IMR-90 (cell line): ENCODE results near the gene GLRX3. TPM values are rescaled to one million over a fixed set of nuclear protein-coding genes. Genes with fewer than 3 reads are reported as not detected.

ENCODE experiments used
- ATAC-seq: fragments of 200-7000 bp; cut with Tn5 transposase; 2 replicates; pipeline ENCODE4 v1.9.1; 2020; ENCODE audit warnings: low read depth, mild to moderate bottlenecking, moderate library complexity
- BruUV-seq: library from RNA; stranded (reverse); fragments of 400-500 nt; replicated peaks from 2 replicates; lab custom pipeline; 2021; lab: Mats Ljungman, UMichigan
- CTCF ChIA-PET: fragments of 300-600 bp; formaldehyde crosslinking; extraction: SDS; loops from one replicate; lab custom pipeline; 2021; ENCODE audit warnings: antibody characterized with exemption; lab: Yijun Ruan, JAX
- POLR2A ChIA-PET: fragments of 300-600 bp; sonication (Branson Sonifier 250); formaldehyde crosslinking; loops from one replicate; lab custom pipeline; 2022; ENCODE audit warnings: antibody characterized with exemption; ENCODE audit not compliant: unreplicated experiment; lab: Charles Lee
- DNase-seq: peaks from one replicate; pipeline ENCODE4 v3.0.0; 2013
- H2AFZ ChIP-seq: replicated peaks from 2 replicates; pipeline ENCODE3; 2013; ENCODE audit warnings: low read length, mild to moderate bottlenecking; ENCODE audit not compliant: poor library complexity
- H2AK5ac ChIP-seq: 2 replicates; pipeline ENCODE4 v1.6.1; 2013; ENCODE audit warnings: low read depth, low read length, inconsistent platforms
- H2AK9ac ChIP-seq: replicated peaks from 2 replicates; pipeline ENCODE3; 2013; ENCODE audit warnings: mild to moderate bottlenecking, low read depth, low read length, moderate library complexity; ENCODE audit not compliant: poor library complexity
- H2BK120ac ChIP-seq: 2 replicates; pipeline ENCODE4 v1.6.1; 2013; ENCODE audit warnings: low read depth, low read length, inconsistent platforms
- H2BK15ac ChIP-seq: 3 replicates; pipeline ENCODE4 v1.6.1; 2013; ENCODE audit warnings: low read depth, low read length, inconsistent platforms
- H2BK20ac ChIP-seq: 2 replicates; pipeline ENCODE4 v1.6.1; 2013; ENCODE audit warnings: low read depth, mild to moderate bottlenecking, inconsistent platforms, low read length, moderate library complexity
- H2BK5ac ChIP-seq: 2 replicates; pipeline ENCODE4 v1.6.1; 2013; ENCODE audit warnings: mild to moderate bottlenecking, low read depth, low read length, inconsistent platforms; ENCODE audit not compliant: poor library complexity, severe bottlenecking
- H3K14ac ChIP-seq: replicated peaks from 2 replicates; pipeline ENCODE4 v1.6.1; 2013; ENCODE audit warnings: low read depth, low read length, inconsistent platforms
- H3K18ac ChIP-seq: 2 replicates; pipeline ENCODE4 v1.6.1; 2013; ENCODE audit warnings: low read depth, low read length, control low read depth
- H3K23ac ChIP-seq: 2 replicates; pipeline ENCODE4 v1.6.1; 2013; ENCODE audit warnings: low read depth, low read length, inconsistent platforms
- H3K27ac ChIP-seq: 2 replicates; pipeline ENCODE4 v1.5.1; 2013; ENCODE audit warnings: mild to moderate bottlenecking, control low read depth, low read length; ENCODE audit not compliant: insufficient read depth
- H3K27me3 ChIP-seq: 2 replicates; pipeline ENCODE4 v1.6.1; 2013; ENCODE audit warnings: low read length; ENCODE audit not compliant: control insufficient read depth, insufficient read depth
- H3K36me3 ChIP-seq: 2 replicates; pipeline ENCODE4 v1.6.1; 2013; ENCODE audit warnings: low read length, mixed read lengths; ENCODE audit not compliant: control insufficient read depth, insufficient read depth
- H3K4ac ChIP-seq: 2 replicates; pipeline ENCODE4 v1.6.1; 2013; ENCODE audit warnings: low read depth, low read length, inconsistent platforms
- H3K4me1 ChIP-seq: 2 replicates; pipeline ENCODE4 v1.6.1; 2013; ENCODE audit warnings: low read length, mixed read lengths; ENCODE audit not compliant: control insufficient read depth, insufficient read depth
- H3K4me2 ChIP-seq: 2 replicates; pipeline ENCODE4 v1.6.1; 2013; ENCODE audit warnings: low read depth, mild to moderate bottlenecking, control low read depth, low read length, moderate library complexity
- H3K4me3 ChIP-seq: 2 replicates; pipeline ENCODE4 v1.5.1; 2013; ENCODE audit warnings: low read depth, mild to moderate bottlenecking, control low read depth, low read length, moderate library complexity; ENCODE audit not compliant: insufficient read depth
- H3K56ac ChIP-seq: 2 replicates; pipeline ENCODE4 v1.6.1; 2013; ENCODE audit warnings: low read length, inconsistent platforms; ENCODE audit not compliant: insufficient read depth; ENCODE audit errors: extremely low read depth
- H3K79me1 ChIP-seq, 2 experiments: 2 replicates each; pipeline ENCODE4 v1.6.1; 2013; ENCODE audit warnings: low read length in 2 of 2, inconsistent platforms in 1 of 2, low read depth in 1 of 2
- H3K9ac ChIP-seq: 2 replicates; pipeline ENCODE4 v1.6.1; 2013; ENCODE audit warnings: low read depth, low read length, control low read depth
- H3K9me1 ChIP-seq: 2 replicates; pipeline ENCODE4 v1.6.1; 2013; ENCODE audit warnings: low read length, inconsistent platforms; ENCODE audit not compliant: insufficient read depth
- H3K9me3 ChIP-seq: 2 replicates; pipeline ENCODE4 v1.6.1; 2013; ENCODE audit warnings: low read length; ENCODE audit not compliant: control insufficient read depth, insufficient read depth
- H4K20me1 ChIP-seq: 2 replicates; pipeline ENCODE4 v1.6.1; 2013; ENCODE audit warnings: low read length, inconsistent platforms; ENCODE audit not compliant: insufficient read depth
- H4K5ac ChIP-seq: 2 replicates; pipeline ENCODE4 v1.6.1; 2013; ENCODE audit warnings: mild to moderate bottlenecking, low read depth, low read length, control low read depth
- H4K8ac ChIP-seq, 2 experiments: 2 replicates each; pipeline ENCODE4 v1.6.1; 2013; ENCODE audit warnings: low read depth in 2 of 2, low read length in 2 of 2, control low read depth in 1 of 2, inconsistent platforms in 1 of 2
- H4K91ac ChIP-seq: 2 replicates; pipeline ENCODE4 v1.6.1; 2013; ENCODE audit warnings: low read depth, low read length, inconsistent platforms; ENCODE audit not compliant: insufficient read depth
- BHLHE40 ChIP-seq: fragments of 150-350 bp; IDR thresholded peaks from 2 replicates; pipeline ENCODE4 v1.6.1; 2016; ENCODE audit warnings: mild to moderate bottlenecking, low read depth, low read length
- CEBPB ChIP-seq: IDR thresholded peaks from 2 replicates; pipeline ENCODE4 v1.6.1; 2012; ENCODE audit warnings: low read depth, low read length, improper control_type of control experiment
- CHD1 ChIP-seq: IDR thresholded peaks from 2 replicates; pipeline ENCODE4 v1.6.1; 2012; ENCODE audit warnings: low read depth, low read length, improper control_type of control experiment
- ELK1 ChIP-seq: fragments of 150-350 bp; IDR thresholded peaks from 2 replicates; pipeline ENCODE4 v1.6.1; 2016; ENCODE audit warnings: low read depth, mild to moderate bottlenecking, low read length, moderate library complexity, borderline replicate concordance
- MAFK ChIP-seq: IDR thresholded peaks from 2 replicates; pipeline ENCODE4 v1.6.1; 2012; ENCODE audit warnings: low read depth, low read length, improper control_type of control experiment
- MAZ ChIP-seq: IDR thresholded peaks from 2 replicates; pipeline ENCODE4 v1.6.1; 2012; ENCODE audit warnings: low read depth, mild to moderate bottlenecking, low read length, improper control_type of control experiment, moderate library complexity, borderline replicate concordance
- MXI1 ChIP-seq: IDR thresholded peaks from 2 replicates; pipeline ENCODE4 v1.6.1; 2012; ENCODE audit warnings: low read depth, mild to moderate bottlenecking, low read length, moderate library complexity, borderline replicate concordance
- NFE2L2 ChIP-seq: fragments of 150-350 bp; IDR thresholded peaks from 2 replicates; pipeline ENCODE4 v1.6.1; 2016; ENCODE audit warnings: low read depth, mild to moderate bottlenecking, low read length
- RAD21 ChIP-seq: IDR thresholded peaks from 2 replicates; pipeline ENCODE4 v1.6.1; 2012; ENCODE audit warnings: low read length, improper control_type of control experiment
- RCOR1 ChIP-seq: IDR thresholded peaks from 2 replicates; pipeline ENCODE4 v1.6.1; 2012; ENCODE audit warnings: mild to moderate bottlenecking, low read length, improper control_type of control experiment; ENCODE audit not compliant: insufficient replicate concordance
- RFX5 ChIP-seq: IDR thresholded peaks from 2 replicates; pipeline ENCODE4 v1.8.0; 2012; ENCODE audit warnings: low read depth, mild to moderate bottlenecking, low read length, moderate library complexity
- SMC3 ChIP-seq: fragments of 150-350 bp; IDR thresholded peaks from 2 replicates; pipeline ENCODE4 v1.6.1; 2016; ENCODE audit warnings: low read depth, mild to moderate bottlenecking, antibody characterized with exemption, low read length, moderate library complexity
- USF2 ChIP-seq: fragments of 150-350 bp; IDR thresholded peaks from 2 replicates; pipeline ENCODE4 v1.6.1; 2017; ENCODE audit warnings: mild to moderate bottlenecking, antibody characterized with exemption, low read length, low read depth
- WGBS, 2 experiments: methylation state at CpG; one replicate each; pipeline versions ENCODE4 v1.1.5 to v1.1.7; 2013; ENCODE audit warnings: missing lambda C conversion rate in 2 of 2; ENCODE audit not compliant: insufficient read length in 1 of 2; ENCODE audit errors: extremely low coverage in 2 of 2; 5-methylcytosine and 5-hydroxymethylcytosine counted together
- dilution Hi-C: fragments of 300-500 bp; cut with HindIII; formaldehyde crosslinking; loops from one replicate; pipeline ENCODE4 v1.14.3; 2018; ENCODE audit warnings: low sequenced_read_pairs; ENCODE audit not compliant: unreplicated experiment
- in situ Hi-C: fragments of 300-500 bp; cut with MboI; formaldehyde crosslinking; loops from 3 replicates; pipeline ENCODE4 v1.14.3; 2019; ENCODE audit warnings: low sequenced_read_pairs, inconsistent platforms, mixed read lengths
- intact Hi-C: fragments of 100-400 bp; cut with micrococcal nuclease; formaldehyde crosslinking; loops from 2 replicates; pipeline ENCODE4 v1.10.0; 2022
- polyA plus RNA-seq, 3 experiments: library from polyadenylated mRNA; depleted of rRNA; stranded (reverse); fragments of >200 nt; gene quantifications; 2 replicates each; pipeline ENCODE4 v1.2.3, GENCODE V29; 2012; ENCODE audit warnings: low replicate concordance in 1 of 3
- total RNA-seq: library from RNA; depleted of rRNA; stranded (reverse); fragments of >200 nt; gene quantifications from 2 replicates; pipeline ENCODE4 v1.2.3, GENCODE V29; 2012

Gene GLRX3
- total and polyA plus RNA-seq, 2 of the 4 experiments (the other 2 are of a cell fraction), result 78.7 to 81.7 TPM

- H3K36me3 ChIP-seq, result no peaks in the 10 kb centered on the region
- dilution Hi-C loops, result no loop called here
- 0 out of 2 replicates have a peak, but pooled peaks have one; percentile 1 for TF ChIP-seq BHLHE40
- no peak for TF ChIP-seq CHD1
- no peak for TF ChIP-seq MAFK
- peak; percentile 47; the same call in 1 of the 2 replicates for TF ChIP-seq USF2
- TF ChIP-seq SMC3, result no peak
- no peak for TF ChIP-seq RFX5
- no peak for TF ChIP-seq RAD21
- no peak for TF ChIP-seq ELK1
- TF ChIP-seq MAZ, result peak; percentile 52; the same call in 1 of the 2 replicates
- TF ChIP-seq MXI1, result 0 out of 2 replicates have a peak, but pooled peaks have one; percentile 20
- no peak for TF ChIP-seq NFE2L2
- no peak for TF ChIP-seq RCOR1
- no peak for TF ChIP-seq CEBPB
Measured at GRCh38 chr10:130111113-130111851, 24.9 kb upstream of the GLRX3 start.

More at GRCh38 chr10:130111113-130111851, 24.9 kb upstream of the GLRX3 start:
- Histone ChIP-seq H3K56ac (peak overlapping the region; percentile 45), H2BK20ac (no peak overlapping the region), H3K14ac (peak overlapping the region; percentile 81; the same call in 1 of the 2 replicates), H2AFZ (peak overlapping the region; percentile 100), H3K23ac (peak overlapping the region; percentile 33), H3K9me1 (peaks cover 6% of the 10 kb centered on the region), H2BK5ac (peak overlapping the region; percentile 7), H3K9ac (peak overlapping the region; percentile 60), H2AK5ac (no peak overlapping the region), H2AK9ac (peak overlapping the region; percentile 74), H3K4me3 (peak overlapping the region; percentile 71), H2BK120ac (no peak overlapping the region), H3K27ac (peak overlapping the region; percentile 74), H3K4ac (no peak overlapping the region; the same call in 1 of the 2 replicates), H2BK15ac (no peak overlapping the region), H3K9me3 (no peaks in the 10 kb centered on the region), H3K27me3 (no peaks in the 10 kb centered on the region), H3K79me1 (peaks cover 7 to 33% of the 10 kb centered on the region in 2 experiments), H4K8ac (peak overlapping the region; percentile 65 to 95), H3K18ac (no peak overlapping the region), H3K4me2 (peak overlapping the region; percentile 70), H3K4me1 (no peaks in the 10 kb centered on the region), H4K5ac (no peak overlapping the region), H4K91ac (no peak overlapping the region), H4K20me1 (no peaks in the 10 kb centered on the region)
- WGBS, 2 experiments, result 6% methylated on average over 6 of the region's 49 CpGs; no CpG with 5 or more reads in 1 of the 2 experiments
- CTCF ChIA-PET, result interaction anchor here (0.9 to 2.5 kb wide), 5 partner anchors 12 to 69 kb away, joined by 3 to 10 read pairs (median 3); no protein-coding TSS in a partner anchor
- in situ Hi-C loops (no loop called here), intact Hi-C loops (loop anchor here (1.0 to 5.0 kb wide), 4 partner anchors 25 to 644 kb away; partner anchors contain the start of genes GLRX3 and MGMT)
- BruUV-seq, result no TSS peak
- peak; percentile 97 for DNase-seq
- POLR2A ChIA-PET, result interaction anchor here (2.3 kb wide), 1 partner anchor 25 kb away, joined by 8 read pairs; the partner anchor contains the start of gene GLRX3
- peak; percentile 88 for ATAC-seq
